Cardiac muscle cell (in vitro differentiated cells and primary cell): ENCODE results near the gene POU6F2. TPM values are rescaled to one million over a fixed set of nuclear protein-coding genes. Genes with fewer than 3 reads are reported as not detected.

Experiments
- DNase-seq, 2 donors: peaks; one replicate each; pipeline versions ENCODE4 v3.0.0 to v3.0.0-alpha.2; 2010 to 2017; ENCODE audit warnings: low read depth in 1 of 2, low spot score in 1 of 2
- H3K27ac ChIP-seq: fragments of 200-600 bp; sonication (generic); 2 replicates; pipeline ENCODE4 v1.5.1; 2016
- H3K27me3 ChIP-seq: fragments of 200-600 bp; sonication (generic); 2 replicates; pipeline ENCODE4 v1.6.0; 2016; ENCODE audit warnings: control low read depth
- H3K36me3 ChIP-seq: fragments of 200-600 bp; sonication (generic); 2 replicates; pipeline ENCODE4 v1.5.1; 2016; ENCODE audit warnings: control low read depth
- H3K4me1 ChIP-seq: fragments of 200-600 bp; sonication (generic); 2 replicates; pipeline ENCODE4 v1.8.1; 2017; ENCODE audit warnings: low read depth, mild to moderate bottlenecking, mixed run types
- H3K4me3 ChIP-seq: fragments of 200-600 bp; sonication (generic); 2 replicates; pipeline ENCODE4 v1.5.1; 2016; ENCODE audit warnings: mild to moderate bottlenecking
- H3K9me3 ChIP-seq: fragments of 200-600 bp; sonication (generic); 2 replicates; pipeline ENCODE4 v1.5.1; 2017; ENCODE audit warnings: low read depth, mild to moderate bottlenecking, control low read depth
- polyA plus RNA-seq: library from polyadenylated mRNA; unstranded; fragments of >200 nt; fragmentation: Nextera tagmentation; extraction: Ambion mirVana; gene quantifications from 2 replicates; pipeline ENCODE4 v1.2.1, GENCODE V29; 2016
- total RNA-seq: library from RNA; depleted of rRNA; stranded (reverse); fragments of >200 nt; gene quantifications from 2 replicates; pipeline ENCODE4 v1.2.3, GENCODE V29; 2016
- TF ChIP-seq, protein P1 (sequence below): IDR thresholded peaks from 2 replicates; pipeline ENCODE4 v1.5.1; 2012; ENCODE audit warnings: low read depth, mild to moderate bottlenecking, low read length

Gene POU6F2
- total and polyA plus RNA-seq, 2 experiments from 2014 or later: 1.7 to 3.6 TPM

DNA sequence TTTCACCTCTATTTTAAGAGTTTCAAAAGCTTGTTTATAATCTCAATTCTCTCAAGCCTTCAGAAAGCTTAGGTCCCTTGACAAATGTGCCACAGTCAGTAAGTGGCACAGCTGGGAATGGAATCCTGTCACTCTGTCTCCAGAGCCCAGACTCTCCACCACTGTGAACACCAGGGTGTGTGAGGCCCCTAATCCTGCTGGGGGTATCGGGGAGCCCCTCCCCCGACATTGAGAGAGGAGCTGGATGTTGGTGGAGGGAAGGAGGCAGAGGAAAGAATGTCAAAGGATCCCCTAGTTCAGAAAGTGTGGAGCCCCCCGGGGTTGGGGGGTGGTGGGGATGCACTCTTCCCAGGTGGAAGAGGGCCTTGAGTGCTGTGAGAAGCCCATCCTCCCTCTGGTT, 454.7 kb downstream of the POU6F2 start:
- Histone ChIP-seq H3K27me3 (no peaks in the 10 kb centered on the region), H3K36me3 (no peaks in the 10 kb centered on the region), H3K4me1 (no peaks in the 10 kb centered on the region), H3K9me3 (no peaks in the 10 kb centered on the region), H3K4me3 (no peak overlapping the region), H3K27ac (no peak overlapping the region)
- TF ChIP-seq, protein P1, sequence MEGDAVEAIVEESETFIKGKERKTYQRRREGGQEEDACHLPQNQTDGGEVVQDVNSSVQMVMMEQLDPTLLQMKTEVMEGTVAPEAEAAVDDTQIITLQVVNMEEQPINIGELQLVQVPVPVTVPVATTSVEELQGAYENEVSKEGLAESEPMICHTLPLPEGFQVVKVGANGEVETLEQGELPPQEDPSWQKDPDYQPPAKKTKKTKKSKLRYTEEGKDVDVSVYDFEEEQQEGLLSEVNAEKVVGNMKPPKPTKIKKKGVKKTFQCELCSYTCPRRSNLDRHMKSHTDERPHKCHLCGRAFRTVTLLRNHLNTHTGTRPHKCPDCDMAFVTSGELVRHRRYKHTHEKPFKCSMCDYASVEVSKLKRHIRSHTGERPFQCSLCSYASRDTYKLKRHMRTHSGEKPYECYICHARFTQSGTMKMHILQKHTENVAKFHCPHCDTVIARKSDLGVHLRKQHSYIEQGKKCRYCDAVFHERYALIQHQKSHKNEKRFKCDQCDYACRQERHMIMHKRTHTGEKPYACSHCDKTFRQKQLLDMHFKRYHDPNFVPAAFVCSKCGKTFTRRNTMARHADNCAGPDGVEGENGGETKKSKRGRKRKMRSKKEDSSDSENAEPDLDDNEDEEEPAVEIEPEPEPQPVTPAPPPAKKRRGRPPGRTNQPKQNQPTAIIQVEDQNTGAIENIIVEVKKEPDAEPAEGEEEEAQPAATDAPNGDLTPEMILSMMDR: no peak
- no peak for DNase-seq

DNA sequence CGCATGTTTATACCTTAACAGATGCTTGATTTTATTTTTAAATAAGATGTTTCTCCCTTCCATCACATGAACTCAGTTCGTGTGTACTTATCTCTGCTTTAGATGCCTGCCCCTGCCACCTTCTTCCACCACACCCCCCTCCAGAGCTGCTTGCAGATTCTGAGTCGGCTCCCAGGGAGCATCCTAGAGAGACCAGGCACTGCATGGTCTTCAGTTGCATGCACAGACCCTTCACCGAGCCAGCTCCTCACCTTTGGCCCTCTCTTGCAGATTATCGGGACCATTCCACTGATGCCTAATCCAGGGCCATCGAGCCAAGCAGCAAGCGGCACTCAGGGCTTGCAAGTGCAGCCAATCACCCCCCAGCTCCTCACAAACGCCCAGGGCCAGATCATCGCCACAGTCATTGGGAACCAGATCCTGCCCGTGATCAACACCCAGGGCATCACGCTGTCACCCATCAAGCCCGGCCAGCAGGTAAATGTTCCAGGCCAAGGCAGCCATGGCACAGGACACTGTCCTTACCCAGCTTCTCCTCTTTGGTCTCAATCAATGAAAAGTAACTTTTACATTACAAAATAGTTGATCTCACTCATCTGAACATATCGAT, 455.2 kb downstream of the POU6F2 start:
- TF ChIP-seq, protein P1: no peak
- no peak overlapping the region for H3K27ac ChIP-seq
- H3K4me1 ChIP-seq: no peaks in the 10 kb centered on the region
- no peak for DNase-seq
- H3K4me3 ChIP-seq: no peak overlapping the region
- H3K9me3 ChIP-seq: no peaks in the 10 kb centered on the region
- H3K36me3 ChIP-seq: no peaks in the 10 kb centered on the region
- H3K27me3 ChIP-seq: no peaks in the 10 kb centered on the region

DNA sequence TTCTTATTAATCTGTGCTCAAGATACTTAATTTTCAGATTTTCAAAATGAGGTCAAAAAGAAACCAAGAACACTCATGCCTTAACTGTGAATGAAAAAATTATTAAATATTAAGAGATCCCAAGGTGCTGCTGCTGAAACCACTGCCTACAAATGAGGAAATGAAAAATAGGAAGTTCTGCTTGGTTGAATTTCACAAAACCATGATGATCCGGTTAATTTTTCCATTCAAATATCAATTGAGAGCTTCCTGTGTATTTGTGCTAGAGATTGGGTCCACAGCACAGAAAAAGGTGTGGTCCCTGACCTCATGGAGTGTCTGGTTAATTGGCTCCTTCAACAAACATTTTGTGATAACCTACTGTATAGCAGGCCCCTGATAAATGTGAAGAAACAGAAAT, 455.8 kb downstream of the POU6F2 start:
- H3K36me3 ChIP-seq: no peaks in the 10 kb centered on the region
- no peaks in the 10 kb centered on the region for H3K27me3 ChIP-seq
- TF ChIP-seq, protein P1: no peak
- no peak overlapping the region for H3K4me3 ChIP-seq
- no peak overlapping the region for H3K27ac ChIP-seq
- no peak for DNase-seq
- no peaks in the 10 kb centered on the region for H3K4me1 ChIP-seq
- H3K9me3 ChIP-seq: no peaks in the 10 kb centered on the region

DNA sequence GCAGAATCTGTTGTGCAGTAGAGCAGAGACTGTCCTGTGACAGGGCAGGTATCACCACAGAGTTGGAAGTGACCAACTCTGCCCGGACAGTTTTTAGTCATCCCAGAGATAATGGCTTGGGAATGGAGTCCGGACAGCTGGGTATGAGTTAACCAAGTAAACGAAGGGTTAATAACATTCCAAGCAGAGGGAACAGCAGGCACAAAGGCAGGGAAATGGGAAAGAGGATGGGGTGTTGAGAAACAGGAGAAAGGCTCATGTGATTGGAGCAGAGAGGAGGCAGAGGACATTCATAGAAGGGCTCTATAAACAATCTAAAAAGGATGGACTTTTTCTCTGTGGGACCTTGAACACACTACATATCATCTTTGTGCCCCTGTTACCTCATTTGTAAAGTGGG, 456.3 kb downstream of the POU6F2 start:
- DNase-seq: no peak
- no peak overlapping the region for H3K27ac ChIP-seq
- H3K9me3 ChIP-seq: no peaks in the 10 kb centered on the region
- no peaks in the 10 kb centered on the region for H3K36me3 ChIP-seq
- no peak overlapping the region for H3K4me3 ChIP-seq
- TF ChIP-seq, protein P1: no peak
- H3K4me1 ChIP-seq: no peaks in the 10 kb centered on the region
- H3K27me3 ChIP-seq: no peaks in the 10 kb centered on the region

DNA sequence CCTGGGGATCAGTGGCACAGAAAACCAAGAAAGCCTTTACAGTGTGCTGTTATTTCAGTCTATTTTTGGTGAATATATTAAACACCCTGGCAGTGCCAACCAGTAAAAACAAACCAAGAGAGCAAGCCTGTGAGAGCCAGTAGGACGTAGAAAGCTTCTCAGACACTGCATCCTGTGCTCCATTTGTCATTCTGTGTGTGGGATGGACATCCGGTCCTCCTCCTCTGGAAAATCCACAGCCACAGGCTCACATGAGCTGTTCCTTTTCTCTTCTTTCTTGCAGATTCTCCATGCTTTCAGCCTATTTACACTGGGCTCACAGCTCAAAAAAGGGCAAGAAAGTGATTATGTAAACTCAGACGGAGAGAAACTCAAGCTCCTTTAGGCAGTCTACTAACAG, 468.8 kb downstream of the POU6F2 start:
- H3K4me3 ChIP-seq: no peak overlapping the region
- no peaks in the 10 kb centered on the region for H3K36me3 ChIP-seq
- peaks cover 4% of the 10 kb centered on the region for H3K4me1 ChIP-seq
- no peak for DNase-seq
- TF ChIP-seq, protein P1: no peak
- H3K27me3 ChIP-seq: no peaks in the 10 kb centered on the region
- H3K9me3 ChIP-seq: no peaks in the 10 kb centered on the region
- H3K27ac ChIP-seq: no peak overlapping the region
